NCI-H2196 treated with DMSO at 0.1 percent for 48 hours (cell line): Measurements from ENCODE around the gene SLC25A42.

Experiments
- DNase-seq: peaks from one replicate; lab custom pipeline; 2025; ENCODE audit not compliant: unreplicated experiment; lab: John Stamatoyannopoulos, UW

The SLC25A42 gene

DNA sequence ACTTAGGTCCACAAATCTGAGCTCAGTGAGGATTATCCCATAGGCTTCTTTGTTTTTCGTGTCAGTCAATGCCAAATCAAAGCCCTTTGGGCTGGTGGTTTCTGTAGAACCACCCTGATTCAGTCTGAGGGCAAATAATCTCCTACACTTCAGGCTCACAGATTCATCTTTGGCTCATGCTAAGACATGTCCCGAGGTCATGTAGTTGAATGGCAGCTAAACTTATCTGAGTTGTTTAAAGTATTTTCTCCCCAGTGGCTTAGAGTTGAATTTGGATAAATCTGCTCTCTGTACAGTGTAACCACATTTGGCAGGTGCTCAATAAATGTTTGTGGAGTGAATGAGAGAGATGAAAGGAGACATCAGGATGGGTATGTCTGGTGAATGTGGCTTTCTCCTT lies 13.1 kb upstream of the SLC25A42 start:
- DNase-seq: no peak

DNA sequence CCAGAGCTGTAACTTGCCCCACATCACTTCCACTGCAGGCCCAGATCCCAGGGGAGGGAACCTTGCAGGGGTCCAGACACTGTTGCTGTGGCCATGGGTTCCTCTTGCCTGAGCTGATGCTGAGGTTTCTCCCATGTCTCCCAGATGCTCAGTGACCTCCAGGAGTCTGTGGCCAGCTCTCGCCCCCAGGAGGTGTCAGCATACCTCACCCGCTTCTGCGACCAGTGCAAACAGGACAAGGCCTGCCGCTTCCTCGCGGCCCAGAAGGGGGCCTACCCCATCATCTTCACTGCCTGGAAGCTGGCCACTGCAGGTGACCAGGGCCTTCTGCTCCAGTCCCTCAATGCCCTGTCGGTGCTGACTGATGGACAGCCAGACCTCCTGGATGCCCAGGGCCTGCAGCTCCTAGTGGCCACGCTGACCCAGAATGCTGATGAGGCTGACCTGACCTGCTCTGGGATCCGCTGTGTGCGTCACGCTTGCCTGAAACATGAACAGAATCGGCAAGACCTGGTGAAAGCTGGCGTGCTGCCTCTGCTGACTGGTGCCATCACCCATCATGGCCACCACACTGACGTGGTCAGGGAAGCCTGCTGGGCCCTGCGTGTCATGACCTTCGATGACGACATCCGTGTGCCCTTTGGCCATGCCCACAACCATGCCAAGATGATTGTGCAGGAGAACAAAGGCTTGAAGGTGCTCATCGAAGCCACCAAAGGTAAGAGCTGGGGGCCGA lies 12.1 kb upstream of the SLC25A42 start:
- no peak for DNase-seq

DNA sequence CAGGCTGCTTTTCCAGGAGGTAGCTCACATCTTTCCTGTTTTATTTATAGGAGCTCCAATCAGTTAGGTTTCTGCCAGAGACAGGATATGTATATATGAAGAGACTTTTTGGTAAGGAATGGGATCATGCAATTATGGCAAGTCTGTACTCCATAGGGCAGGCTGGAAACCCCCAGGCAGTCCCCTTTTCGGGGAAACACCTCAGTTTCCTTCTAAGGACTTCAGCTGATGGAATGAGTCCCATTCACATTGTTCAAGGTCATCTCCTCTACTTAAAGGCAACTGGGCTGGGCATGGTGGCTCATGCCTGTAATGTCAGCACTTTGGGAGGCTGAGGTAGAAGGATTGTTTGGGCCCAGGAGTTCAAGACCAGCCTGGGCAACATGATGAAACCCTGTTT lies 10.9 kb upstream of the SLC25A42 start:
- no peak for DNase-seq

DNA sequence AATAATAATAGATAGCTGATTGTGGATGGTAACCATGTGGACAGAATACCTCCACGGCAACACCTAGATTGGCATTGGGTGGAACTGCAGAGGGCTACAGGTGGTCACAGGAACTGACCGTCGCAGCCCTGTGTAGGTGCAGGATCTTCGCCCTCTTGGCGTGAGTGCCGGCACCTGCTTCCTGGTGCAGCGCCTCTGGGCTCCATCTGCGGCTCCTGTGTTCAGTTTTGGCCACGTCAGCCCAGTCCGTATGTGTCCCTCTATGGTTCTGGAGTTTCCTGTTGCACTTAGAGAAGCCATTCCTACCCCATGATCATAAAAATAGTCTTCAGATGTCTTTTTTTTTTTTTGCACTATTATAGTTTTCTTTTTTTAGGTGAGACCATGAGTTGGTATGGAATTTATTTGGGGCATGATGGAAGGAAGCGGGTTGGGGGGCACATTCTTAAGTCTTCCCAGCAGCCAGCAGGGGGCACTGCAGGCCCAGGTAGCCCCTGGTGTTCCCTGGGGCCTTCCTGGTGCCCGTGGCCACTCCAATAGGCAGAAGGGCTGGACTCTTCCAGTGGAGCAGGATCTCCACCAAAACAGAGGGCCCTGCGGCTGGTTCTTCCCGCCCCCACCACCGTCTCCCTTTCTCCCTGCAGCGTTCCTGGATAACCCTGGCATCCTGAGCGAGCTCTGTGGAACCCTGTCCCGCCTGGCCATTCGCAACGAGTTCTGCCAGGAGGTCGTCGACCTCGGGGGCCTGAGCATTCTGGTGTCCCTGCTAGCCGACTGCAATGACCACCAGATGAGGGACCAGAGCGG lies 10.1 kb upstream of the SLC25A42 start:
- DNase-seq: peak; percentile 19

DNA sequence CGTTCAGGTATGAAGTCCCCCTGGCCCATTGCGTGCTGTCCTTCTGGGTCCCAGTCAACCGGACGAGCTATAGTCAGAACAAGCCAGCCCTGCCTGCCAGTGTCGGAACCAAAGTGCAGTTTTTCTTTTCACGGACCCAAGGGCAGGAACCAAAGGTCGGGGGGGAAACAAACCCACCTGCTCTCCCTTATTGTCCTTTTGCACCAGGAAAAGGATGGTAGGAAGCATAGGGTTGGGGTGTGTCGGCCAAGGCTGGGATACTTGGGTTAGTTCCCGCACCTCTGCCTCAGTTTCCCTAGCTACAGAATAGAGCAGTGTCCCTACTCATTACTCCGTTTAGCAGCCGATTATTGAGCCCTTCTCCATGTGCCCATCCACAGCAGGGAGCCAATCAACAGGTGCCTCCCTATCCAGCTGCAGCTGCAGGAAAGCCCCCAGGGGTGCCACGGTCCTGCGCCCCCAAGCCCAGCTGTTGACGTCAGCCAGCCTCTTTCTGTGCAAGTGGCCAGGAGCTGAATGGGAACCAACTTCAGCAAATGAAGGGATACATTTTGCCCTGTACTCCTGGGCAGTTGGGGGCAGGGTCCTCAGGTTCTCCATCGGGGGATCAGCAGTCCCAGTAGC lies 9.4 kb upstream of the SLC25A42 start:
- DNase-seq: no peak

DNA sequence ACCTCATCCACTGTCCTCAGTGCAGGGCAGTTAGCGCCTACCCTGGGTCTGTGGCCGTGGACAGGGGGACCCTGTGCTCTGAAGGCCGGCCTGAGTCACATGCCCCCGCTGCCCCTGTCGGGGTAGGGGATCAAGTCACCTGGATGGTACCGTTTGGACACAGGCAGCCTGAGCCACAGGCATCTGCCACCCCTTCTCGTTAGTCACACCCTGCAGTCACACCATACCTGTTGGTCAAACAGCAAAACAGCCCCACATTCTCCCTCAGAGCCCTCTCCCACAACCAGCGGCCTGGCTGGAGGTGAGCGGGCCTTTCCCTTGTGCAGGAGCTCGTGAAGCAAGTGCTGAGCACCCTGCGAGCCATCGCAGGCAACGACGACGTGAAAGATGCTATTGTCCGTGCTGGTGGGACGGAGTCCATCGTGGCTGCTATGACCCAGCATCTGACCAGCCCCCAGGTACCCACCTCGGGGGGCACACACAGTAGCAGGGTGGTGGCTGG lies 8.8 kb upstream of the SLC25A42 start:
- no peak for DNase-seq

DNA sequence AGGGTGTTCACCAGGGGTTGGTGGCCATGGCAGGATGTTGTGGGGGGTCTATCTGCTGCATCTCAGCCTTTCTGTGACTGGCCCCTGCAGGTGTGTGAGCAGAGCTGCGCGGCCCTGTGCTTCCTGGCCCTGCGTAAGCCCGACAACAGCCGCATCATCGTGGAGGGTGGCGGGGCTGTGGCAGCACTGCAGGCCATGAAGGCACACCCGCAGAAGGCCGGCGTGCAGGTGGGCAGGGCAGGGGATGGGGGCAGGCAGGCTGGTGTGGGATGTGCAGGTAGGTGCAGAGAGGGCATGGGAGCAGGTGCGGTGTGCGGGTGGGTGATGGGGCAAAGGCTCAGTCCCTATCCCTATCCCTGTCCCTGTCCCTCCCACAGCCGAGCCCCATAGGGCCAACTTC lies 8.1 kb upstream of the SLC25A42 start:
- no peak for DNase-seq

DNA sequence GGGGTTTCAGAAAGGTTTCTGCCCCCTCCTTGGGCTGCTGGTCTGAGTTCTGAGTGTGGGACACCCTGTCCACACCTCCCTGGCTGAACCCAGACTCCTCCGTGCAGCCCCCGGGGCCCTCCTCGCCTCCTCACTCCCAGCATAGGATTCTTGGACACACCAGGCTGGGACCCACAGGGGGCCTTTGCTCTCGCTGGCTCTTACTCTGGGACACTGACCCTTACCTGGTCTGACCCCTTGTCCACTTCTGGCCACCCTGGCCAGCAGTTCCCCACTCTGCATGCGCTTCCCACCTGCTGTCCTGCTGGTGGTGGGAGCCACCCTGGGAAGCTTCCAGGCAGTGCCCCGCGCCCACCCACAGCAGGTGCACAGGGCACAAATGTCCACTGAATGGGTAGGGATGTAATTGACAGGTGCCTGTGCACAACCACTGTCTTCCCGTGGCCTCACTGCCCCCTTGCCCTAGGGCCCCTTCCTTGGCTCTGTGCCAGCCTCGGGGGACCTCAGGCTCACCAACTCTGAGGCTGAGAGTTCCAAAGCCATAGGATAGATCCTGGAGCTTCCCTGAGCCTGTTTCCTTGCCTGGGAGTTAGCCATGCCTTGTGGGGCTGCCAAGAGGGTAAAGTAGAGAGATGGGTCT lies 7.0 kb upstream of the SLC25A42 start:
- no peak for DNase-seq

DNA sequence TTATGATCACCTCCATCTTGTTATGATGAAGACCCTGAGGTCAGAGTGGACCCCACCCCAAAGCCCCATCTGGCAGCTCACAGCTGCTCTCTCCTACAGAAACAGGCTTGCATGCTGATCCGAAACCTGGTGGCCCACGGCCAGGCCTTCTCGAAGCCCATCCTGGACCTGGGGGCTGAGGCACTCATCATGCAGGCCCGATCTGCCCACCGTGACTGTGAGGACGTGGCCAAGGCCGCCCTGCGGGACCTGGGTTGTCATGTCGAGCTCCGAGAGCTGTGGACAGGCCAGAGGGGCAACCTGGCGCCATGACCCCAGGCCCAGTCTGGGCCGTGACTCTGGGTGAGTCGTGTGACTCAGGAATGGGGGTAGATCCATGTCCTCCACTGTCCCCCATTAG lies 6.5 kb upstream of the SLC25A42 start:
- no peak for DNase-seq

DNA sequence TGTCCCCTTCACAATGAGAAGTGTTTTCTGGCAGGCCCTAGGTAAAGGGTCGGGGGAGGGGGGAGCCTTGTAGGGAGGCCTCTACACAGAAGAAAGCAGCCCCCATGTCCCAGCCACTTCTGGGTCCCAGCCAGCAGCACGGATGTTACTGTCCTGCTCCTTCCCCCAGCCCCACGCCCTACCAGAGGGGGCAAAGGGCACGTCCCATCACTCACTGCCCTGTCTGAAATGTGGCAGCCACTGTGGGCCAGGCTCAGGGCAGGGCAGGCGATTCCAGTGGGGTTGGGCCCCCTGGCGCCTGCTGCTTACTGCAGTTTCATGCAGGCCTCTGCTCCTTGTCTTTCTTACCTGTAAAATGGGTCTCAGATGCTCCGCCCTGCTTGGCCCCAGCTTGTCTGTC lies 6.1 kb upstream of the SLC25A42 start:
- no peak for DNase-seq

DNA sequence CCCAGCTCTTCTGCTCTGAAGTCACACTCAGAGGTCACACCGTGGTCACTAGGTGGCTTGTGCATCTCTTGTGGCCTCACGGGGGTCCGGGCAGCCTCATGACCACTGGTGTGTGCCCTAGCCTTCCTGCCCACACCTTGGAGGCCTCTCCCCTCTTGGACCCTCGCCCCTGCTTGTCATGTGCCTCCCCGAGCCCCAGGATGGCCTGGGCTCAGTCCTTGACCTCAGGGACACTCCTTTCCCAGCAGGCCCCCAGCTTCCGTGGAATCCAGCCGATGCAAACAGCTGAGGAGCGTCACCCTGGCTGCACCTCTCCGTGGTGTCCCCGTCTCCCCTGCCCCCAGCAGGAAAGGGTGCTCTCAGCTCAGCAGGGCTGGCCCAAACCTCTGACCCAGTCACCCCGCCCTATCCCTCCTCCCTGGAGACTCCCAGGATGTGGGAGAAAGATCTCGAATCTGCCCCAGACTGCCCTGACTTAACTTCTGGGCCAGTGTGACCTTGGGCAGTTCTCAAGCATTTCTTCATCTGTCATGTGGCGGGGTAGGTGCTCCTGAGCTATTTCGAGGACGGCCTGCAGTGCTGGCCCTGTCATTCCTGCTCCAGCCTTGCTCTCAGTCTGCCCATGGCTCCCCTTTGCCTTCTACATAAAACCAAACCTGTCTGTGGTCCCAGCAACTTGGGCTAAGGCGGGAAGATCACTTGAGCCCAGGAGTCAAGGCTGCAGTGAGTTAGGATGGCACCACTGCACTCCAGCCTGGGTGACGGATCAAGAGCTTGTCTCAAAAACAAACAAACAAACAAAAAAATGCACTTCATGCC lies 4.6 kb upstream of the SLC25A42 start:
- no peak for DNase-seq

DNA sequence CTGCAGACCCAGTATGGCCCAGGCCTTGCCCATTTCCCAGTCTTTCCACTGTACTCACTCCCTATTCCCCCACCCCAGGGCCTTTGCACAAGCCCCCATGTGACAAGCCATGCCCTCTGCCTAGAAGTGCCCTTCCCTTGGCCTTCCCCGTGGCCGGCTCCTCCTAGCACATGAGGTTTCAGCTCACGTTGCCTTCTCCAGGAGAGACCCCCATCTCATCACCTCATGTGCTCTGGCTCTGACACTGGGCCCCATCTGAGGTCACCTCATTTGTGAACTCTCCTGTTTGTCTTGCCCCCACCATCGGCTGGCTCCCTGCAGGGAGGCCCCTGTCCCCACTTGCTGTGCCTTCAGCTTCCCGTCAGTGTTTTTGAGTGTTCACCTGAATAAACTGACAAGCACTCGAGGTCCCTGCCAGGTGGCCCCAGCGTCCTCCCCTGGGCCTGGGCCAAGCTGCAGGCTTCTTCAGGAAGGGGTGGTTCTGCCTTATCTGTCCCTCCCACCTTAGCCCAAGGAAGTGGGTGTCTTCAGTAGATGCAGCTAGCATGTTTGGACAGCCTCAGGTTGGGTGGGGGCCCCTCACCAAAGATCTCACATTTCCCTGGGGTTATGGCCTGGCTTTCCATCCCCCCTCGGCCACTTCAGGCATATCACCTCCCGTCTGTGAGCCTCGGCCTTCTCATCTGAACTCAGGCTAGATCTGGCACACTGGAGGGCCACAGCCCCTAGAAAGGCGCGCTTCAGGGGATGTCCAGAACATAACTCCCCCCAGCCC lies 3.8 kb upstream of the SLC25A42 start:
- peak; percentile 17 for DNase-seq

DNA sequence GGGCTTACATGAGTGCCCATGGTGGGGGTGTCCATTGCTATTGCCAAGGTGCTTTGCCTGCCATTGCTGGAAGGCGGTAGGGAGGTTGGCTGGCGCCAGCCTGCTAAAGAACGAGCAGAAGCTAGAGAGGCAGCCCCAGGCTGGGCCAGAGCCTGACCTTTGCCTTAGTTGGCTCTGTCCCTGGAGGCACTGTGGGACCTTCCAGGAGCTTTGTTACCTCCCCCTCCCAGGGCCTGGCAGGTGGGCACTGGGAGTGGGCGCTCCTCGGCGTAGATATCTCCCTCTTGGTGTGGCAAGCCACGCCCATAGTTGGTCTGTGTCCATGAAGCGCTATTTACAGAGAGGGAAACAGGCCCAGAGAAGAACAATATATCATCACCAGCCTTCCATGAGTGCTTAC lies 2.3 kb upstream of the SLC25A42 start:
- peak; percentile 75 for DNase-seq

DNA sequence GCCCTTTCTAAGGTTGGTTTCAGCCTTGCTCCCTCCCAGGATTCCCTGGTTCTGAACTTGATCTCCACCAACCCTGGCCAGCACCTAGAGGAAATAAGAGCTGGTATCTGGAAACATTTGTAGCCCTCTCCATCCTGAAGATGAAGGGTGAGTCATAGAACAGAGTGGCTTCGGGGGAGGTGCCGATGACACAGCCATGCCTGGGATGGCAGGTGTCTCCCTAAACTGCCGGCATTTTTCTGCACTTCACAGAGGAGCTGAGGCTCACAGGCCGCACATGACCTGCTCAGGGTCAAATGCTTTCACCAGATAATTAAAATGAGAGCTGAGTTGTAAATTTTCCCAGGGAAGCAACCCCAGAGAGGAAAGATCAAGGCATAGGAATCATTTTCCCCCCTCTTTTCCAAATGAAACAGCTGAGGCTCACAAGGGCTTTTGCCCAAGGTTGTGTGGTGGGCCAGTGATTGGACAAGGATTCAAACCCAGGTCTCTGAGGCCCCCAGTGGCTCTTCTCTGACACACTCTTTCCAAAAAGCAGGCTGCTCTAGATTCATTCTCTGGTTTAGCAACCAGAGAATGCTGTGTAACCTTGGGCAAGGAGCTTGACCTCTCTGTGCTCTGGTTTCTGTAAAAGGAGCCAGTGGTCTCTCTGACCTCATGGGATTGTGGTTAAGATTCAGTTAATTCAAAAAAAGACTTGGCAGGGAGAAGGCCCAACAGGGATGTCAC lies 1.2 kb upstream of the SLC25A42 start:
- DNase-seq: peak; percentile 62

DNA sequence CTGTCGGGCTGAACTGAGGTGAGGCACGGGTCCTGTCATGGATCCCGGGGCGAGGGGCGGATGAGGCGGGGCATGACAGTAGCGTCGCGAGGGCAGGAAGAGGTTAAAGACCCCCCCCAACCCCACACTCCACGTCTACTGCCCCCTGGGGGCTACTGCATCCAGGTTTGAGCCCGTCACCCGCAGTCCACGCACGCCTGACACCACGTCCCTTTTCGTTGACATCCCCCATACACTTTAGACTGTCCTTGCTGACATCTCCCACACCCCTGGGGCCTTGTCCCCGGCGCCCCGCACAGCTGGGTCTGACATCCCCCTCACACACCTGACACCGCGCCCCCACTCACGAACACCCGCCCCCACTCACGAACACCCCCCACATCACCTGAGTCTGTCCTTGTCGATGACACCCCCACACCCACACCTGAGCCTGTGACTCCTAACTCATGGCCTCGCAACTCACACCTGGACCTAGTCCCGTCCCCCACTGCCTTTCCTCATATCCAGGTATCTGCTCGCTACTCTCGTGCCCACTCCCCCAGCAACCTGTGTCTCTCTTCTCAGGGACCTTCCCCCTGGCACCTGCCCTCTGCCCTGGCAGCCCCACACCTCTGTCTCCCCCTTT lies 416 bp downstream of the SLC25A42 start:
- no peak for DNase-seq

DNA sequence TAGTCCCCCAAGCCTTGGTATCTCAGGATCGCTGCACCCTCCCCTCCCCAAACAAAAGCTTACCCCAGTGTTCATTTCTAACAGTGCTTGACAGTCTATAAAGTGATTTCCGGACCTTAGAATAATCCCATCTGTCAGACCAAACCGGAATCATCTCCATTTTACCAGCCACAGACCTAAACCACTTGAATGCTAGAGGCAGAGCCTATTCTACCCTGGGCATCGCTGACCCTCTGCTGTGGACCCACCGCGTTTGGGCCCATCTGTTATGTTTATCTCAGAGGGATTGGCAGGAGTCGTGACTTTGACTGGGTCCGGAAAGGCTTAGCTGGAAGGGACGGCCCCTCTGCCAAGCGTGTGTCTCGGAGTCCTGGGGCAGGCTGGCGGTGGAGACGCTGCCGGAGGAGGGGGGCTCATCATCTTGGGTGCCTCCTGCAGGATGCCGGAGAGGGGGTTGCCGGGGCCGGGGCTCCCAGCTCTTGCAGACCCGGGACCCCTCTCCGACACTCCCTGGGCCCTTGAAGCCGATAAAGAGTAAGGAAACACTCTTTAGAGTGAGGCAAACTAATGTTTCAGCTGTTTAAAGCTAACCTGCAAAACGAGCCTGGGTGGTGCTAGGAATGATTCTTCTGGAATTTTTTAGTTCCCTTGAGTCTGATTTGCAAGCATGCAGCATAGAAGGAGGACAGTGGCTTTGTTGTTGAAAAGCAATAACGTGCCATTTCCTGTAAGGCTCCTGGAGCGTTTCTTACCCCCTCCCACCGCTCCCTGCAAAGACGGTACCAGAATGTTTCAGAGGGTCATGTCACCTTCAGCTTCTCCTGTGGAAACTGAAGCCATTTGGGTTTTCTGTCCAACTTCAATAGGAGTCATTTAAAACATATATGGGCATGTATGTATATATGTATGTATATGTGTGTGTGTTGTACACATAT lies 1.3 kb downstream of the SLC25A42 start:
- DNase-seq: no peak

DNA sequence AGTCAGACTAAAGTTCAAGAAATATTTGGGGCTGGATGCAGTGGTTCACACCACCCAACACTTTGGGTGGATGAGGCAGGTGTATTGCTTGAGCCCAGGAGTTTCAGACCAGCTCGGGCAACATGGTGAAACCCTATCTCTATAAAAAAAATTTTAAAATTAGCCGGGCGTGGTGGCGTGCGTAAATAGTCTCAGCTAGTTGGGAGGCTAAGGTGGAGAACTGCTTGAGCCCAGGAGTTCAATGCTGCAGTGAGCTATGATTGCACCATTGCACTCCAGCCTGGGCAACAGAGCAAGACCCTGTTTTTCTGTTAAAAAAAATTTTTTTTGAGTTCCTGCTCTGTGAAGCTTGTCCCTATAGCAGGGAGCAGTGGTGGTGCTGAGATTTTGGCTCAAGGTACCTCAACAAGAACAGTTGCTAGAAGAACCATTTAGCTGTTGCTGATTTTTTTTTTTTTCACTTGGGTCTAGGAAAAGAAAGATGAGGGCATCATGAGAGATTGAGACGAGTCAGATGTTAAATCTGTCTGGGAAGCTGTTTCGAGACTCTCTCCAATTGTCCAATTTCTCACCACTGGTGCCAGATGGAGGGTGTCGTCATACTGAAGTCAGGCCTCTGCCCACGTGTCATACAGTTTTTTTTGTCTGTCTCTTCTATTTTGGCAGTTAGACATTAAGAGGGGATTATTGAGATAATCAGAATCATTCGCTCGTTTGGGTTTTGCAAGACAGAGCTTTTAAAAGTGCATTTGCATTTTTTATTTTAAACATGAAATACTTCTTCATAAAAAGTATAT lies 3.7 kb downstream of the SLC25A42 start:
- DNase-seq: no peak
